ENCODE measurements around the gene MID2.

MID2 gene

GRCh38 chrX:107880054-107880610, 54.5 kb downstream of the MID2 start:
- H3K36me3 ChIP-seq (ENCODE audit: control insufficient read depth in 4 of 4, insufficient read depth in 4 of 4, low read length in 3 of 4): no peaks in the 10 kb centered on the region
- ChIA-PET CTCF (no interaction called here), POLR2A (no interaction called here)
- H3K4me3 ChIP-seq (ENCODE audit: control insufficient read depth in 1 of 7, extremely low read depth in 1 of 7, insufficient read depth in 4 of 7, low read depth in 2 of 7, low read length in 6 of 7): no peak overlapping the region
- no peak overlapping the region for H3K27ac ChIP-seq (ENCODE audit: insufficient read depth in 1 of 2, low read depth in 1 of 2, low read length in 2 of 2, poor library complexity in 1 of 2, severe bottlenecking in 2 of 2)
- H3K9me3 ChIP-seq (ENCODE audit: control extremely low read depth in 1 of 5, control insufficient read depth in 4 of 5, insufficient read depth in 2 of 5, low read depth in 1 of 5, low read length in 4 of 5): no peaks in the 10 kb centered on the region
- peaks cover 0 to 8% (median 0%) of the 10 kb centered on the region in 5 experiments for H3K27me3 ChIP-seq (replicated peaks in 2 of 5; ENCODE audit: control insufficient read depth in 4 of 5, insufficient read depth in 5 of 5, low read length in 4 of 5)
- no peak for DNase-seq
- no peaks in the 10 kb centered on the region for H3K4me1 ChIP-seq (ENCODE audit: control extremely low read depth in 1 of 4, control insufficient read depth in 4 of 4, insufficient read depth in 4 of 4, low read length in 3 of 4)
- 92% methylated on average over 4 of the region's 5 CpGs for WGBS (ENCODE audit: insufficient coverage)

GRCh38 chrX:107894038-107894437, 68.4 kb downstream of the MID2 start:
- H3K27me3 ChIP-seq (replicated peaks in 2 of 5; ENCODE audit: control insufficient read depth in 4 of 5, insufficient read depth in 5 of 5, low read length in 4 of 5): no peaks in the 10 kb centered on the region
- ChIA-PET POLR2A (interaction anchor here (0.6 to 0.7 kb wide), 2 partner anchors 172 to 1000 kb away, joined by 3 read pairs; no protein-coding TSS in a partner anchor), CTCF (interaction anchor here (0.6 to 3.0 kb wide), 8 partner anchors 65 to 1234 kb away, joined by 3 to 12 read pairs (median 3); no protein-coding TSS in a partner anchor)
- H3K4me1 ChIP-seq (ENCODE audit: control extremely low read depth in 1 of 4, control insufficient read depth in 4 of 4, insufficient read depth in 4 of 4, low read length in 3 of 4): no peaks in the 10 kb centered on the region
- peaks cover 0 to 3% (median 0%) of the 10 kb centered on the region in 5 experiments for H3K9me3 ChIP-seq (ENCODE audit: control extremely low read depth in 1 of 5, control insufficient read depth in 4 of 5, insufficient read depth in 2 of 5, low read depth in 1 of 5, low read length in 4 of 5)
- WGBS (ENCODE audit: insufficient coverage): no CpG with 5 or more reads among the region's 4 CpGs
- H3K36me3 ChIP-seq (ENCODE audit: control insufficient read depth in 4 of 4, insufficient read depth in 4 of 4, low read length in 3 of 4): no peaks in the 10 kb centered on the region
- H3K27ac ChIP-seq (ENCODE audit: insufficient read depth in 1 of 2, low read depth in 1 of 2, low read length in 2 of 2, poor library complexity in 1 of 2, severe bottlenecking in 2 of 2): no peak overlapping the region
- H3K4me3 ChIP-seq (ENCODE audit: control insufficient read depth in 1 of 7, extremely low read depth in 1 of 7, insufficient read depth in 4 of 7, low read depth in 2 of 7, low read length in 6 of 7): no peak overlapping the region
- peak; percentile 37 to 71 (median 63) for DNase-seq

DNA sequence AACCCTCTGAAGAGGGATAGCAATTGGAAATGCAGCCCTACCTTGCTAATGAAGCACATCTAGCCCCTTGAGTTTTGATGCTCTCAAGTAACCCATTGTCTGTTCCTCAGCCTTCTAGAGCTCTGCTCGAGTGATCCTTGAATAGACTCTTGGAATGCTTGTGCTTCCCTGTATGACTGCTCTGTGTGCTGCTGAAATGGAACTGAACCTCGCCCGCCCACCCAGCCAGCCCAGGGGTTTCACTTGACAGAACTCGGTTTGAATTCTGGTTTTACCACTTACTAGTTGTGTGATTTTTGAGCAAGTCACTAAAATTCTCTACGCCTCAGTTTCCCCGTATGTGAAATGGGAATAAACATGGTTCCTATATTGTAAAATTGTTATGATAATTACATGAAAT, 77.1 kb downstream of the MID2 start:
- no peak for DNase-seq

GRCh38 chrX:107905366-107905765, 79.7 kb downstream of the MID2 start:
- H3K27ac ChIP-seq (ENCODE audit: insufficient read depth in 1 of 2, low read depth in 1 of 2, low read length in 2 of 2, poor library complexity in 1 of 2, severe bottlenecking in 2 of 2): no peak overlapping the region
- peaks cover 0 to 1% (median 0%) of the 10 kb centered on the region in 5 experiments for H3K9me3 ChIP-seq (ENCODE audit: control extremely low read depth in 1 of 5, control insufficient read depth in 4 of 5, insufficient read depth in 2 of 5, low read depth in 1 of 5, low read length in 4 of 5)
- H3K4me1 ChIP-seq (ENCODE audit: control extremely low read depth in 1 of 4, control insufficient read depth in 4 of 4, insufficient read depth in 4 of 4, low read length in 3 of 4): no peaks in the 10 kb centered on the region
- DNase-seq: no peak
- no peak overlapping the region for H3K4me3 ChIP-seq (ENCODE audit: control insufficient read depth in 1 of 7, extremely low read depth in 1 of 7, insufficient read depth in 4 of 7, low read depth in 2 of 7, low read length in 6 of 7)
- no peaks in the 10 kb centered on the region for H3K36me3 ChIP-seq (ENCODE audit: control insufficient read depth in 4 of 4, insufficient read depth in 4 of 4, low read length in 3 of 4)
- peaks cover 0 to 9% (median 4%) of the 10 kb centered on the region in 5 experiments for H3K27me3 ChIP-seq (replicated peaks in 2 of 5; ENCODE audit: control insufficient read depth in 4 of 5, insufficient read depth in 5 of 5, low read length in 4 of 5)
- POLR2A ChIA-PET: no interaction called here
- CTCF ChIA-PET: no interaction called here
- WGBS (ENCODE audit: insufficient coverage): 85% methylated on average over 3 of the region's 3 CpGs

More for the DNA sequence above, 77.1 kb downstream of the MID2 start:
- ChIA-PET POLR2A (no interaction called here), CTCF (no interaction called here)
- WGBS (ENCODE audit: insufficient coverage): 54% methylated on average over 4 of the region's 6 CpGs
- no peaks in the 10 kb centered on the region for H3K4me1 ChIP-seq (ENCODE audit: control extremely low read depth in 1 of 4, control insufficient read depth in 4 of 4, insufficient read depth in 4 of 4, low read length in 3 of 4)
- no peaks in the 10 kb centered on the region for H3K36me3 ChIP-seq (ENCODE audit: control insufficient read depth in 4 of 4, insufficient read depth in 4 of 4, low read length in 3 of 4)
- no peak overlapping the region for H3K27ac ChIP-seq (ENCODE audit: insufficient read depth in 1 of 2, low read depth in 1 of 2, low read length in 2 of 2, poor library complexity in 1 of 2, severe bottlenecking in 2 of 2)
- peaks cover 0 to 15% (median 4%) of the 10 kb centered on the region in 5 experiments for H3K27me3 ChIP-seq (replicated peaks in 2 of 5; ENCODE audit: control insufficient read depth in 4 of 5, insufficient read depth in 5 of 5, low read length in 4 of 5)
- no peak overlapping the region for H3K4me3 ChIP-seq (ENCODE audit: control insufficient read depth in 1 of 7, extremely low read depth in 1 of 7, insufficient read depth in 4 of 7, low read depth in 2 of 7, low read length in 6 of 7)
- peaks cover 0 to 3% (median 0%) of the 10 kb centered on the region in 5 experiments for H3K9me3 ChIP-seq (ENCODE audit: control extremely low read depth in 1 of 5, control insufficient read depth in 4 of 5, insufficient read depth in 2 of 5, low read depth in 1 of 5, low read length in 4 of 5)

- no peaks in the 10 kb centered on the region for H3K4me1 ChIP-seq (ENCODE audit: control extremely low read depth in 1 of 4, control insufficient read depth in 4 of 4, insufficient read depth in 4 of 4, low read length in 3 of 4)
- H3K9me3 ChIP-seq (ENCODE audit: control extremely low read depth in 1 of 5, control insufficient read depth in 4 of 5, insufficient read depth in 2 of 5, low read depth in 1 of 5, low read length in 4 of 5): no peaks in the 10 kb centered on the region
- POLR2A ChIA-PET: no interaction called here
- no peaks in the 10 kb centered on the region for H3K36me3 ChIP-seq (ENCODE audit: control insufficient read depth in 4 of 4, insufficient read depth in 4 of 4, low read length in 3 of 4)
- H3K27ac ChIP-seq (ENCODE audit: insufficient read depth in 1 of 2, low read depth in 1 of 2, low read length in 2 of 2, poor library complexity in 1 of 2, severe bottlenecking in 2 of 2): no peak overlapping the region
- DNase-seq: no peak
- CTCF ChIA-PET: no interaction called here
- H3K27me3 ChIP-seq (replicated peaks in 2 of 5; ENCODE audit: control insufficient read depth in 4 of 5, insufficient read depth in 5 of 5, low read length in 4 of 5): peaks cover 0 to 7% (median 0%) of the 10 kb centered on the region in 5 experiments
- no peak overlapping the region for H3K4me3 ChIP-seq (ENCODE audit: control insufficient read depth in 1 of 7, extremely low read depth in 1 of 7, insufficient read depth in 4 of 7, low read depth in 2 of 7, low read length in 6 of 7)
- 80% methylated on average over 1 of the region's 7 CpGs for WGBS (ENCODE audit: insufficient coverage)
Observed at GRCh38 chrX:107924136-107924746, 98.6 kb downstream of the MID2 start.

DNA sequence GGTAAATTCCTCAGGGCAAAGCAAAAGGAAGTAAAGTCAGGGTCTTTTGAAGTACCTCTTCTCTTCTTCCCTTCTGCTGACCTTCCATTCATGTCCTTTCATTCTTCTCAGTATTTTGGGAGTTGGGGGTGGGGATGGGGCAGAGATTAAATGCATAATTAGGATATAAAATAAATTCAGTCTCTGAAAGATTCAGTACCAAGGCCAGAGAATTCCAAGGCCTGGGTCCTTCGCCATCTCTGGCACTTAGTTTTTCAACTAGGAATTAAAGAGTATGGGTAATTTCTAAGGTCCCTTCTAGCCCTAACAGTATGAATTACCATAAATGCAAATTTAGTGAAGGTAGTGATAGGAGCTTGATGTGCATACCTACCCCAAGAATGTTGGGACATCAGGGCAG, 108.6 kb downstream of the MID2 start:
- Histone ChIP-seq H3K9me3 (ENCODE audit: control extremely low read depth in 1 of 5, control insufficient read depth in 4 of 5, insufficient read depth in 2 of 5, low read depth in 1 of 5, low read length in 4 of 5) (peaks cover 0 to 5% (median 0%) of the 10 kb centered on the region in 5 experiments), H3K4me3 (ENCODE audit: control insufficient read depth in 1 of 7, extremely low read depth in 1 of 7, insufficient read depth in 4 of 7, low read depth in 2 of 7, low read length in 6 of 7) (no peak overlapping the region), H3K4me1 (ENCODE audit: control extremely low read depth in 1 of 4, control insufficient read depth in 4 of 4, insufficient read depth in 4 of 4, low read length in 3 of 4) (no peaks in the 10 kb centered on the region), H3K36me3 (ENCODE audit: control insufficient read depth in 4 of 4, insufficient read depth in 4 of 4, low read length in 3 of 4) (no peaks in the 10 kb centered on the region), H3K27ac (ENCODE audit: insufficient read depth in 1 of 2, low read depth in 1 of 2, low read length in 2 of 2, poor library complexity in 1 of 2, severe bottlenecking in 2 of 2) (no peak overlapping the region), H3K27me3 (replicated peaks in 2 of 5; ENCODE audit: control insufficient read depth in 4 of 5, insufficient read depth in 5 of 5, low read length in 4 of 5) (peaks cover 2 to 34% (median 7%) of the 10 kb centered on the region in 5 experiments)
- CTCF ChIA-PET: no interaction called here
- POLR2A ChIA-PET: no interaction called here
- no peak for DNase-seq
- no CpG with 5 or more reads among the region's 1 CpG for WGBS (ENCODE audit: insufficient coverage)

GRCh38 chrX:107935200-107935599, 109.5 kb downstream of the MID2 start:
- Histone ChIP-seq H3K27me3 (replicated peaks in 2 of 5; ENCODE audit: control insufficient read depth in 4 of 5, insufficient read depth in 5 of 5, low read length in 4 of 5) (peaks cover 2 to 31% (median 7%) of the 10 kb centered on the region in 5 experiments), H3K4me3 (ENCODE audit: control insufficient read depth in 1 of 7, extremely low read depth in 1 of 7, insufficient read depth in 4 of 7, low read depth in 2 of 7, low read length in 6 of 7) (no peak overlapping the region), H3K4me1 (ENCODE audit: control extremely low read depth in 1 of 4, control insufficient read depth in 4 of 4, insufficient read depth in 4 of 4, low read length in 3 of 4) (no peaks in the 10 kb centered on the region), H3K9me3 (ENCODE audit: control extremely low read depth in 1 of 5, control insufficient read depth in 4 of 5, insufficient read depth in 2 of 5, low read depth in 1 of 5, low read length in 4 of 5) (peaks cover 0 to 5% (median 0%) of the 10 kb centered on the region in 5 experiments), H3K27ac (ENCODE audit: insufficient read depth in 1 of 2, low read depth in 1 of 2, low read length in 2 of 2, poor library complexity in 1 of 2, severe bottlenecking in 2 of 2) (no peak overlapping the region), H3K36me3 (ENCODE audit: control insufficient read depth in 4 of 4, insufficient read depth in 4 of 4, low read length in 3 of 4) (no peaks in the 10 kb centered on the region)
- 83% methylated on average over 7 of the region's 7 CpGs for WGBS (ENCODE audit: insufficient coverage)
- no peak for DNase-seq
- ChIA-PET POLR2A (no interaction called here), CTCF (no interaction called here)

All from common myeloid progenitor, CD34-positive (primary cell).